NCI-H1092 (cell line): ENCODE measurements around the gene ABLIM2.

Source experiments
- DNase-seq: peaks from one replicate; lab custom pipeline; 2025; lab: John Stamatoyannopoulos, UW

Gene ABLIM2

DNA sequence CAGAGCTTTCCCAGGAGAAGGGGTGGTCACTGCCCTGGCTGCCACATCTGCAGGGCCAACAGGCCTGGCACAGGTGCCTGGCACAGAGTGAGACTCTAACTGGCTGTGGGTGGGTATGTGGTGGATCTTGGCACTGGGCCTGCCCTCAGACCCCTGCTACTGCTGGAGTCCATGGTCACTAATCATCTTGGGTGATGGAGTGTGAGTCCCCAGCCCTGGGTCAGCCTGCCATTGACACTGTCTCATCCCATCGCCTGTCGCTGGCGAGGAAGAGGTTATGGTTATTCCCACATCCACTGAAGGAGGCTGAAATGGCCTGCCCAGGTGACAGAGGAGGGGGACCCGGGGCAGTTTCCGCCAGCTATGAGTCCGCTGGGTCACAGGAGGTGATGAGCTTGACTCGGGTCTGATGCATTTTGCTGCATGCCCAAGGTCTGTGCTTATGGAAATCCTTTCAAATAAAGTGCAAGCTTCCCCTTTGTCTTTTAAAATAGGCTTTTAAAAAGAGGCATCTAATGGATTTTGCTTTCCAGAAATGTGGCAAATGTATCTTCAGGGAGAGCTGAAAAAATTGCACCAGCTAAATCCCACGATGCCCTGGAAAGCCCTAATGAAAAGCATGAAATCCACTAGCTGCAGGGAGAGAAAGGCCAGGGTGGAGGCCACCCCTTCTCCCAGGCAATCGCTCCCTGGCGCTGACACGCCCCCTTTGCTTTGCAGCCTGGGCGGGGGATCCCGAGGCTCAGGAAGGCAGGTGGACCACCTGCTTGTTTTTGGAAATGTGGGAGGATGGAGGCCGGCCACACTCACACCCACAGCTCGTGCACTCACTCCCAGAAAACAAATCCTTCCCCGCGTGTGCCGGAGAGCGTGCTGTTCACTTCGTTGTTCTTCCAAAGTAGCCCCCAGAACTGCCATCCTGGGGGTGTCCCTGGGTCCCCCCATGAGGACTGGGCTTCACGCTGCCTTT is 54.9 kb downstream of the ABLIM2 start:
- DNase-seq = no peak

DNA sequence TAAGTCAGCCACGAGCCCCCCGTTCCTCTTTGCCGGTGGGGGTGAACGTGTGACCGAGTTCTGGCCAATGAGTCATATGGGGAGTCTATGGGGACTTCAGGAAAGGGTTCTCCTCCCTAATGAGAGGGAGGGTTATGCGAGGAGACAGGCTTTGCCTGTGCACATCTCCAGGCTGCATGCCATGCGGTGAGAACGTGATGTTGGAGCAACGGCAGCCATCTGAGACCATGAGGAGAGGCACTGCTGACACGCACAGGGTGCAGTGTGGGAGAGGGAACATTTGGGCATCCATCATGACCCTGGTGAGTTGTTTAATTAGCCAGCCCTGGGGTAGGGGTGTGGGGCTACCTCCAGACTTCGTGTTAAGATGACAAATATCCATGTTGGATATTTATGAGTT is 55.8 kb downstream of the ABLIM2 start:
- DNase-seq = no peak

DNA sequence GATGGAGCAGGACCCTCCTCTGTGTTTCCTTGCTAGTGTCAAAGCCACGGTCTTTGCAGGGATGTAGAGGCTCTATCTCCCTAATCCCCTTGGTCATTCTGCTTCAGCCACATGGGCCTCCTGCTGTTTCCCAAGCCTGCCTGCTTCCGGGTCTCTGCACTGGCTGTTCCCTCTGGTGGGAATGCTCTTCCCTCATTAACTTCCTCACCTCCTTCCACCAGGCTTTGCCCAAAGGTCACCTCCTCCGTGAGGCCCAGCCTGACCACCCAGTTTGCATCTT is 56.6 kb downstream of the ABLIM2 start:
- DNase-seq = no peak

DNA sequence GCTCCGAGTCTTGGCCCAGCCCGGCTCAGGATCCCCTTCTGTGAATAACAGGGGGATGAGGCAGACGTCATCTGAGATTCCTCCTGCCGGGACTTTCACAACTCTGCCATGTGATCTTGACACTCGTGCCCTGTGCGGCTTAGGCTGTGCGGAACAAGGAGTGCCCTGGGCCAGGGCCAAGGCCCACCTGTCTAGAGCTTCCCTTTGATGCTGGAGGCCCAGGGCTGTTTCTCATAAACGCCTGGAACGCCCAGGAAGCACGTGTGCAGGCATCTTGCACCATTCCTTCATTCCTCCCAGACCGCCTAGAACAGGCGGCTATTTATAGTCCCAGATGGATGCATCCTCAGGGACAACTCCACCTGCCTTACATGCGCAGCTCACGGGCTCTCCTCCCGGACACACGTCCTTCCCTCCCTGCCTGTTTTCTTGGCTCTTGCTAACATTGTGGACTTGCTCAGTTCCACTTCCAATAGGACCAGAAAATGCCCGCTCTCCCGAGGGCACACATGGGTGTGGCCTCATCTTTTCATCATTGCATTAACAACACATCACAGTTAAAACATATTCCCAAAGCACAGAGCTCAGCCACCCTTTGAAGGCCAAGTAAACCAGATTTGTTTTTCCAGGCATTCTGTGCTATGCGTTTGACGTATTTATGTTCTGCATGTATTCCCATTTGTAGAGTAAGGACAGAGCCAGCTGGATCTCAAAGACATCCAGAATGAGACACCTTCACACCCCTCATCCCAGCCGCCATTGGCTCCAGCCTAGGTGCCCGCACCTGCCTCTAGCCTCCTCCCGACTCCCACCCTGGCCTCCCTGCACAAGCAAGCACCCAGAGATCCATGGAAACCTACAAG is 57.2 kb downstream of the ABLIM2 start:
- DNase-seq = no peak

DNA sequence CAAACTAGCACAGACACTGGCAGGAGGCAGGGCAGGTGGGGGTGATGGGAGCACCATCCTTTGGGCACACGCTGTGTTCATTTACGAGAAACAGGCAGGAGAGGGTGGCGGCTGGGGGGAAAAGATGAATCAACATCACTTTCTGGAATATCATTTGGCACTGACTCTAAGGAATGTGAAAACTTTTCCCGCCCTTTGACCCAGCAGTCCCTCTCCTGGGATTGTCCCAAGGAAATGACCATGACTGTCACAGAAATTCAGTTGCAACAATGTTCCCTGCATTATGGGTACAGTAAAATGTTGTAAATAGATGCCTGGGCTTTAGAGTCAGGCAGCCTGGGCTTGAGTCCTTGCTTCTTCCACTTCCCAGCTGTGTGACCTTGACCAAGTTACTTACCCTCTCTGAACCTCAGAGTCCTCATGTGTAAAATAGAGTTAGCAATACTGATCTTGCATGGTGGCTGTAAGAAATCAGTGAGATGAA is 58.6 kb downstream of the ABLIM2 start:
- DNase-seq = no peak

DNA sequence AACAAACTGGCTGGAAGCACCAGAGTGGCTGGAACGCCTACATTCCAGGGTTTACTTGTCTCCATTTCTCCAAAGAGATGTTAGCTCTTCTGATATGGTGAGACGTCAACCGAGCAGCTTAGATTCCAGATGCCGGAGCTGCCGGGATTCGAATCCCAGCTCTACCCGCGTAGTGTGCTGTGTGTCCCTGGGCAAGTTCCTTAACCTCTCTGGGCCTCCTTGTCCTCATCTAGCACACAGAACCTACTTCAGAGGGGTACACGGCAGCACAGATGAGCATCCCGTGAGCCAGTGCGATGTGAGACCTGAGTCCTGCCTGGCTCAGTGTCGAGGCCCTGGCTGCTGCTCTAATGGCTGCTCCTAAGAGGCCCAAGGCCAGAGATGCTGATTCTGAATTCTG is 60.1 kb downstream of the ABLIM2 start:
- DNase-seq = no peak

DNA sequence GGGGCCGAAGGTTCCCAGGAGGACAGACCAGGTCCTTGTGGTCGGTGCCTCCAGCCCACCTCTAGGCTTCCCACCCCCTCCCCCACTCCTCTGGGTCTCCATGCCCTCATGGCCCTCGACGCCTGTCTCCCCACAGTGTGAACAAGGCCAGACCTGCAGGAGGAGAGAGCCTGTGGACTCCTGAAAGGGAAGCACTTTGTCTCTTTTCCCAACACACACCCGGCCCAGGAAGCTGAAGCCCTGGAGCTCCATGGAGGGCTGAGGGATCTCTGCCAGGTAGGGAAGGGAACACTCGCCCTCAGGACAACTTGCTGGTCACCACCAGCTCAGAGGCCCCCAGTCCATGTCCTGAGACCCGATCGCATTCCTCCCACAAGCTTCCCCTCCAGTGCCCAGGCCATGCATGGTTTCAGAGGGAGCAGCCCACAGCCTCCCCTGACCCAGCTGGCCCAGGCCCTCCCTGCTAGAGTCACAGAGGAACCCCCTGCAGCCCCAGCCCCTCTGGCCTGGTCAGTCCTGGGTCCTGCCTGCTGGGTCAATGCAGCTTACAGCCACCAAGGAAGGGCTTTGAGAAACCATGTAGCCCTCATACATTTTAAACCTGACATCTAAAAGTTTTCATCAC is 60.8 kb downstream of the ABLIM2 start:
- DNase-seq = no peak

DNA sequence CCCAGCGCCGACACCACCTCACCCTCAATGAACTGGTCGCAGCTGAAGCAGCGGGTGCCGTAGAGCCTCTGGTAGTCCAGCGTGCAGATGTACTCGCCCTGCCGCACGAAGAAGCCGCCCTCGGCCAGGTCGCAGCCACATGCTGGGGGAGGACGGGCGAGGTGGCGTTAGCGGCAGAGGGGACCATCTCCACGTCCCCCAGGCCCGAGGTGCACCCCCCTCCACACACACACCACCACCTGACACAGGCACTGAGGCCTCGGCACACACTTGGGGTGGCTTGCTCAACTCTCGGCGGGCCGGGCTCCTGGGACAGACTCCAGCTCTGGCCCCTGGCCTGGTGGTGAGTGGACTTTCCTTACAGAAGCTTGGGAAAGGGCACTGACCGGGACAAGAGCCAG is 61.5 kb downstream of the ABLIM2 start:
- DNase-seq = no peak

DNA sequence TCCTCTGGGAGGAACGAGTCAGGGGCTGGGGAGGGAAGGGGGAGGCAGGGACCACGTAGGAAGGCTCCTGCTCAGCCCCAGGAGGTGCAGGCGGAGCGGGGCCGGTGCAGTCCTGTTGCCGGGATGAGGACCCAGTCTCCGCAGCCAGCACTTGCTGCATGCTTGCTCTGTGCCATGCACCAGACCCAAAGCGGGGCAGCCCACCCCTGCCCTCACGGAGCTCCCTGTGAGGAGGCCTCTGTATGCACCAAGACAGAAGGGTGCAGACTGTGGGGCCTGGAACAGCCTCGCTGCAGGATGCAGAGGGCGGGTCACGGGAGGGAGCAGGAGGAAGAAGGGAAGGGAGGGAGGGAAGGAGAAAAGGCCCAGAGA is 61.9 kb downstream of the ABLIM2 start:
- DNase-seq = no peak

DNA sequence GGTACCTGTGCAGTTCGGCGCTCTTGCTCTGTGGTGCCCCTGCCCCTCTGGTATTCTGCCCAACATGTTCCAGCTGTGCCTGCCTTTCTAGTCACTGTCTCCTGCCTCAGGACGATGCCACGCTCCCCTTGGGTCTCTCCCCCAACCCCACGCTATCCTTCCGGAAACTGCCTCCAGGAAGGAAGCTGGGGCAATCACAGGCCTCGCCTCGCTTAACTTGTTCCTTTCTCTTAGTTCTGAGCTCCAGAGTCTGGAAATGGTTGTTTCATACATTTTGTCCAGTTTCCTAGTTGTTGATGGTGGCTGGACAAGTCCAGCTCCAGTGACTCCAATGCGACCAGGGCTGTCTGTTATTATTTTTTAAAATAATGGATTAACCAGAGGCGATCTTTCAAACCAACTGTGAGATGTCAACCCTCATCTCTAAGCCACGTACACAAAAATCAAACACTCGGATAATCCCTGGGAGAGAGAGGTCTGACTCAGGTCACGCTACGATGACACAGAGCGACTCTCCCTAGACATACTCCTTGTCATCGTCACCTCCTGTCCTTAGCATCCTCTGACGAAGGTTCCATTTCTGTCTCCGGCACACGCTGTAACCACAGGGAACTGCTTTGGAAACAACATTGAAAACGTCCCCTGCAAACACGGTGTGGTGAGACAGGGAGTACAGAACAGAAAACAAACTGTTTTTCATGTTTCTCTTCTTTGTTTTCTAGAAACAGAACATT is 62.5 kb downstream of the ABLIM2 start:
- no peak for DNase-seq

DNA sequence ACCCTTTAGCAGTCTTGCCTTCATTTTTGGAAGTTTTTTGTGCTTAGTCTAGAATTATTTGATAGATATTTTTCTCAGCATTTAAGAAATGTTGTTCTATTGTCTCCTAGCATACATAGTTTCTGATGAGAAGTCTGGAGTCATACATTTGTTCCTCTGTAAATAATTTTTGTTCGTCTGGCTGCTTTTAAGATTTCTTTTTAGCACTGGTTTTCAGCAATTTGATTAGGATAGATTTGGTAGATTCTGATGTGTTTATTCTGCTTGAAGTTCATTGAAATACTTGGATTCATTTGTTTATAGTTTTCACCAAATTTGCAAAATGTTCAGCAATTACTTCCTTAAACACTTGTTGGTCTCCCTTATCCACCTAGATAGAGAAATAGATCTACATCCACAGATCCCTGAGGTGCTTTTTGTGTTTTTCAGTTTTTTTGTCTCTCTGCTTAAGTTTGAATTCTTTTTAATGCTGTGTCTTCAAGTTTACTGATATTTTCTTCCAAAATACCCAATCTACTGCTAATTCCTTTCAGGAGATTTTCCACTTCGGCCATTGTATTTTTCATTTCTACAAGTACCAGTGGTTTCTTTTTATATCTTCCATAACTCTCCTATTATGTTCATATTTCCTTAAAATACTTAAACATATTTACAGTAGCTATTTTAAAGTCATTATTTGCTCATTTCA is 64.9 kb downstream of the ABLIM2 start:
- DNase-seq = no peak

DNA sequence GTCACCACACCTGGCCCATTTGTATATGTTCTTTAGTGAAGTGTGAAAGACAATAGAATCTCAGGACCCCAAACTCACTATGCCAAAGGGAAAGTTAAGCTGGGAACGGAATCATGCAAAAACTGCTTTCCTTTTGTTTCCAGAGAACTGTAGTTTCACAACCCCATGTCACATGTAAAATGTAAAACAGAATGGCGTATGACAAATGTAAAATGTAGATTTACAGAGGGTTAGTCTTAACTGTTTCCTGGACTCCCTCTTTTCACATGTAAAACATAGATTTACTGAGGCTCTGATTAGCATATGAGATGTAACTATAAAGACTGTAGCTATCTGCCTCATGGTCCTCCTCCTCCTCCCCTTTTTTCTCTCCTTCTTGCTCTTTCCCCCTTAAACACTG is 66.3 kb downstream of the ABLIM2 start:
- no peak for DNase-seq

DNA sequence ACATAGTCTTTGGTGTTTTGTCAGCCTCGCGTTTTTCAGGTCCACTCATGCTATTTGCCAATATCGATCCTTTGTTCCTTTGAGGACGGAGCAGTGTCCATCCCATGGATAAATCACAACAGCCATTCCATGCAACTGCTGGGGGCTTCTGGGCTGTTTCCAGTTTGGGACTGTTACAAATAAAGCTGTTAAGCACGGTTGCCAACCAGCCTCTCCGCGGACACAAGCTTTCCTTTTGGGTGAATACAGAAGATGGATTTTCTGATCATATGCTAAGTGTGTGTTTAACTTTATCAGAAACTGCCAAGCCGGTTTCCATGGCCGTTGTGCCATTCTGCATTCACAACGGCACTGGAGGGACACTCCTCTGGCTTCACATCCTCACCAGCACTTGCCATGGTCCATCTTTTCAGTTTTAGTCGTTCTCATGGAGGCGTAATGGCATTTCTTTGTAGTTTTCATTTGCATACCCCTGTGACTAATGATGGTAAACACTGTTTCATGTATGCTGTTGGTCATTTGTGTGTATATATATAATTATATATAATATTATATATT is 67.8 kb downstream of the ABLIM2 start:
- no peak for DNase-seq

DNA sequence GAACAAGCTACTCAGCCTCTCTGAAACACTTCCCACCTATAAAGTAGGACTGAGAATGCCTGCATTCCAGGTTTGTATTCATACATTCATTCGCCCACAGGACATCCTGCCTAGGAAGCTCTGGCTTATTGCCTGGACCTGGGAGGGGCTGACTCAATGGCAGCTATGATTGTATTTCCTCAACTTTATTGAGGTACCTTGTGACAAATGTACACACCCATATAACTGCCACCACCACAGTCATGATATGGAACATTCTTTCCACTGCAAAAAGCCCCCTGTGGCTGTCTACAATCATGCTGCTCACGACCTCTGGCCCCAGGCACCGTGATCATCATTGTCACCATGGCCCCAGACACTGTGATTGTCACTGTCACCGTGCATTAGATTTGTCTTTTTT is 68.3 kb downstream of the ABLIM2 start:
- DNase-seq = no peak

DNA sequence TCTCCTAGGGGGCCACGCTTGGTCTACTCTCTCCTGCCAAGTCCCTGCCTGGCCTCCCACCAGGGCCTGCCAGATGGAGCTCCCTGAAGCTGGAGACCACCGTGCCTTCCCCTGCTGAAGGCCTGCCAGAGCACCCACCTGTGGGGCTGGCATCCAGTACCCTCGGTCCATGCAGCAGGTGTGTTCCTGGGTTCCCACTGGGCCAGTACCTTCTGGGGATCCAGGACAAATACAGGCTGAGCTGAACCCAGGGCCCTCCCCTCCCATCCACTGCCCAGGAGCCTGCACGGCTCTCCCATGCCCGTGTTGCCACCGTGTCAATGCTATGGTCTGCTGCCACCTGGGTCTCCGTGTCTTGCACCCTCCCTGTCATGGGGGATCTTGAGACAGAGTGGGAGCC is 68.8 kb downstream of the ABLIM2 start:
- DNase-seq = no peak

DNA sequence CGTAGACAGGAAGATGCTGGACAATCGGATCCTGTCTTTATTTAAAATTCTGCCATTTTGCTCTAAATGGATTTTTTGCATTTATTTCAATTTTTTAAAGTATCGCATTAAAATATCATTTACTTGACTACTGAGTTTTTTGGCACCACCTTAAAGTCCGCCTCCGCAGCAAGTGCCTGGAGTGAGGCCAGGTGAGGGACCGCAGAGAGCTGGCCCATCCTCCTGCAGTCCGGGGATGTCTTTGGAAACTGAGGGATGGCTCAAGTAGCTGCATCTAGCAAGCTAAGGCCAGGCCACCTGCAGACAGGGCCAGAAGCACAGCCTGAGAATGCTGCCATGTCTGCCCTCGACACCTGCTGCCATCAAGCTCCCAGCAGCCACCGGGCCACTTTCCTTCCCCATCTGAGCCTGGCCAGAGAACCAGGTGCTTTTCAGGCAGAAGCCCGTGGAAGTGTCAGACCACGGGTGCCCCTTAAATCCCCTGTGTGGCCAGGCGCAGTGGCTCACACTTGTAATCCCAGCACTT is 69.6 kb downstream of the ABLIM2 start:
- DNase-seq = no peak

DNA sequence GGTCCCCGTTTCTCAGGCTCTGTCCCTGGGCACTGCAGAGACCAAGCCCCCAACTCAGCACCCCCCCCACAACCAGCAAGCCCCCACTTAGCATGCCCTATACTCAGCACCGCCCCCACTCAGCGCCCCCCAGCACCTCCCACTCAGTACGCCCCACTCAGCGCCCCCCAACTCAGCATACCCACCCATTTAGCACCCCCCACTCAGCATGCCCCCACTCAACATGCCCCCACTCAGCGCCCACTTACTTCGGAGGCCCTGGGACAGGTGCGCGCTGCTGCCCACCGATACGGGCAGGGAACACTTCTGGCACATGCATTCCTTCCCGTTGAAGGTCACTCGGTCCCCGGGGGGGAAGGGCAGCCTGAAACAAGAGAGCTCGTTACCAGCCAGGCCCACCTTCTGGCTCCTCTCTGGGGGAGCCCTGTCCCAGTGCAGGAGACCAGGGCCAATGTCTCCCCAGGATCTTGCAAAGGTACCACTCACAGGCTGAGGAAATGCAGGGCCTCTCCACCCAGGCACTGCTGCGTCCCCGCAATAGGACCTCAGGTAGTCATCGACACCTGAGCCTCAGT is 70.6 kb downstream of the ABLIM2 start:
- no peak for DNase-seq

DNA sequence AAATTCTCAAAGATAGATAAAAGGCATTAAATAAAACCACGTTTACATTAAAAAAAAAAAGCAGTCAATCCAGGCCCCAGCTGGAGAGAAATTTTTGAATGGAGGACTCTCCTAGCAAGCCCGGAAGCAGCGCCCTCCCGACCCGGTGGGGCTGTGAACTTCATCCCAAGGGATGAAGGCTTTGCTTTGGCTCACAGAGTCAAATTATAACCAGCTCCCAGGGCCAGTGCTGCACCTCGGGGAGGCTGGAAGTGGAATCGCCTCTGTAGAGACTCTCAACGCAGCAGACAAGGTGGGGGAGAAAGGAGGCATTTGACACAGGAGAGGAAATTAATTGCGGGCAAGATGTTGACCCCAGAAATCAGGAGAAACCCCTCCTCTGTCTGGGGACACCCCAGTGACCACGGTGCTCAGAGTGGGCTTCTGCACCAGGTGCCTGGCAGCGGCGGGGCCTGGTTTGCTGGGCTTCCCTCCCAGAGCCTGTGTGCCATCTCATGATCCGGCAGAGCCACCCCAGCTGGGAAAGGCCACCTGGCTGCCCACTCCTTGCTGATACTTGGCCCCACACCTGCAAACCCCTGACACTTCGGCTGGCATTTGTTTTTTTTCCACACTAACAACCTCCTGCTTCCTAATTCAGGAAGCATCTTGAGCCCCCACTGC is 71.7 kb downstream of the ABLIM2 start:
- no peak for DNase-seq

DNA sequence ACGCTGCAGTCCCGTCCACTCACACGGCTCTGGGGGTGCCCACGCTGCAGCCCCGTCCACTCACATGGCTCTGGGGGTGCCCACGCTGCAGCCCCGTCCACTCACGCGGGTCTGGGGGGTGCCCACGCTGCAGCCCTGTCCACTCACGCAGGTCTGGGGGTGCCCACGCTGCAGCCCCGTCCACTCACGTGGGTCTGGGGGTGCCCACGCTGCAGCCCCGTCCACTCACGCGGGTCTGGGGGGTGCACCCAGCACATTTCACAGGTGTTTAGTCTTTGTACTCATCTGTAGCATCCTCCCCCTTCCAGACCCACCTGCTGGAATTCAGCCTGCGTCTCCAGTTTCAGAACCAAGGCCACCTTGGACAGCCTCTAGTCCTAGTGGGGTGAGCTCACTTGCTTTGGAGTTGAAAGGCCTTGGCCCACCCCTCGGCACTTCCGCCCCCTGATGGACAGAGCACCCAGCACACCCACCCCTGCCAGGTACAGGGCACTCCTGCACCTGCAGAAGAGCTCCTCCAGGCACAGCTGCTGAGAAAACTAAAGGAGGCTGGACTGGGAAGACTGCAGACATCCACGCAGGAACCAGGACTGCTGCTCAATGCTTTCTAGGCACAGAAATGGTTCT is 73.0 kb downstream of the ABLIM2 start:
- DNase-seq = no peak
